B cell (primary cell): ENCODE results near the gene WDR54. TPM values are rescaled to one million over a fixed set of nuclear protein-coding genes. Genes with fewer than 3 reads are reported as not detected.

Experiments
- ATAC-seq: fragments of 200-7000 bp; cut with Tn5 transposase; one replicate; pipeline ENCODE4 v1.10.0; 2021; ENCODE audit warnings: low read depth, mild to moderate bottlenecking, moderate number of reproducible peaks, moderate library complexity
- CTCF ChIA-PET: fragments of 350-600 bp; sonication (Branson Sonifier 250); formaldehyde crosslinking; loops from one replicate; lab custom pipeline; 2021; ENCODE audit warnings: antibody characterized with exemption, inconsistent platforms; lab: Charles Lee
- POLR2A ChIA-PET: fragments of 350-600 bp; sonication (Branson Sonifier 250); formaldehyde crosslinking; loops from one replicate; lab custom pipeline; 2021; ENCODE audit warnings: antibody characterized with exemption; lab: Charles Lee
- DNase-seq: peaks from one replicate; pipeline ENCODE4 v3.0.0; 2013
- H2AFZ ChIP-seq: 2 replicates; pipeline ENCODE4 v1.6.1; 2012; ENCODE audit warnings: mild to moderate bottlenecking, low read depth, low read length; ENCODE audit not compliant: insufficient read depth, poor library complexity, severe bottlenecking
- H3K27ac ChIP-seq, 2 donors: 1 replicate in 1 of 2; 2 replicates in 1 of 2; pipeline ENCODE4 v1.5.1; 2012 to 2013; ENCODE audit warnings: low read length in 2 of 2, mild to moderate bottlenecking in 2 of 2, moderate library complexity in 1 of 2
- H3K27me3 ChIP-seq, 4 experiments: fragments of 200-600 bp in 1 of 4; sonication (generic) in 1 of 4; replicated peaks in 1 of 4; 1 replicate in 2 of 4; 2 replicates in 2 of 4; pipeline versions ENCODE4 v1.6.1 to v1.7.0; 2013 to 2016; ENCODE audit warnings: low read length in 3 of 4, mild to moderate bottlenecking in 2 of 4, mixed read lengths in 1 of 4, moderate library complexity in 1 of 4; ENCODE audit not compliant: insufficient read depth in 4 of 4, control insufficient read depth in 3 of 4; ENCODE audit errors: control extremely low read depth in 1 of 4
- H3K36me3 ChIP-seq, 2 experiments: replicated peaks in 1 of 2; 1 replicate in 1 of 2; 2 replicates in 1 of 2; pipeline versions ENCODE4 v1.6.1 to v1.7.1; 2013; ENCODE audit warnings: low read length in 1 of 2; ENCODE audit not compliant: insufficient read depth in 2 of 2, control insufficient read depth in 1 of 2; ENCODE audit errors: control extremely low read depth in 1 of 2, extremely low read depth in 1 of 2
- H3K4me1 ChIP-seq, 2 donors: fragments of 200-600 bp in 1 of 2; sonication (generic) in 1 of 2; 1 replicate in 1 of 2; 2 replicates in 1 of 2; pipeline versions ENCODE4 v1.5.1 to v1.6.1; 2013 to 2017; ENCODE audit warnings: low read length in 2 of 2; ENCODE audit not compliant: control insufficient read depth in 2 of 2, insufficient read depth in 2 of 2
- H3K4me2 ChIP-seq: replicated peaks from 2 replicates; pipeline ENCODE3; 2012; ENCODE audit warnings: mild to moderate bottlenecking, low read depth, low read length; ENCODE audit not compliant: poor library complexity, severe bottlenecking
- H3K4me3 ChIP-seq, 5 experiments: fragments of 200-600 bp in 1 of 5; sonication (generic) in 1 of 5; 1 replicate in 3 of 5; 2 replicates in 2 of 5; pipeline versions ENCODE4 v1.5.1 to v1.7.0; 2011 to 2016; ENCODE audit warnings: low read length in 4 of 5, mild to moderate bottlenecking in 4 of 5, low read depth in 2 of 5, control low read depth in 1 of 5, moderate library complexity in 1 of 5; ENCODE audit not compliant: insufficient read depth in 1 of 5; ENCODE audit errors: control extremely low read depth in 1 of 5, extremely low read depth in 1 of 5
- H3K79me2 ChIP-seq: fragments of 200-600 bp; sonication (generic); one replicate; pipeline ENCODE4 v1.6.0; 2016; ENCODE audit warnings: low read length; ENCODE audit not compliant: control insufficient read depth, insufficient read depth
- H3K9ac ChIP-seq: fragments of 200-600 bp; sonication (generic); 2 replicates; pipeline ENCODE4 v1.6.1; 2017; ENCODE audit warnings: mild to moderate bottlenecking, low read length, moderate library complexity
- H3K9me3 ChIP-seq, 3 donors: one replicate each; pipeline versions ENCODE4 v1.6.1 to v1.7.1; 2013; ENCODE audit warnings: low read length in 2 of 3; ENCODE audit not compliant: control insufficient read depth in 2 of 3, insufficient read depth in 1 of 3; ENCODE audit errors: control extremely low read depth in 1 of 3
- H4K20me1 ChIP-seq: 2 replicates; pipeline ENCODE4 v1.6.0; 2012; ENCODE audit warnings: mild to moderate bottlenecking, low read length; ENCODE audit not compliant: insufficient read depth, control insufficient read depth, poor library complexity, severe bottlenecking
- H3K27ac Mint-ChIP-seq: one replicate; pipeline ENCODE4 v1.8.0; 2021; ENCODE audit warnings: mixed read lengths
- H3K27me3 Mint-ChIP-seq: one replicate; pipeline ENCODE4 v1.8.0; 2021; ENCODE audit warnings: mixed read lengths
- H3K4me1 Mint-ChIP-seq: one replicate; pipeline ENCODE4 v1.8.0; 2021; ENCODE audit warnings: mixed read lengths
- H3K4me3 Mint-ChIP-seq: one replicate; pipeline ENCODE4 v1.8.0; 2021; ENCODE audit warnings: mixed read lengths
- H3K9me3 Mint-ChIP-seq: one replicate; pipeline ENCODE4 v1.8.0; 2022; ENCODE audit warnings: mixed read lengths; ENCODE audit not compliant: insufficient read depth
- CTCF ChIP-seq: fragments of 200-600 bp; IDR thresholded peaks from one replicate; pipeline ENCODE4 v1.8.0; 2022; ENCODE audit warnings: antibody characterized with exemption, mild to moderate bottlenecking
- EZH2 ChIP-seq: IDR thresholded peaks from 2 replicates; pipeline ENCODE4 v1.6.1; 2012; ENCODE audit warnings: borderline replicate concordance, low read depth, mild to moderate bottlenecking, moderate library complexity, low read length; ENCODE audit not compliant: insufficient read depth, poor library complexity, severe bottlenecking
- WGBS: methylation state at CpG from one replicate; pipeline ENCODE4 v1.1.5; 2013; ENCODE audit warnings: missing lambda C conversion rate; ENCODE audit not compliant: insufficient coverage; 5-methylcytosine and 5-hydroxymethylcytosine counted together
- intact Hi-C: fragments of 100-400 bp; cut with micrococcal nuclease; formaldehyde crosslinking; loops from one replicate; pipeline ENCODE4 v1.10.0; 2022
- polyA plus RNA-seq: library from polyadenylated mRNA; depleted of rRNA; stranded (reverse); fragments of >200 nt; gene quantifications from 2 replicates; pipeline ENCODE4 v1.2.3, GENCODE V29; 2012
- total RNA-seq, 2 donors: library from RNA; stranded (reverse); fragments of 120-200 nt in 1 of 2; gene quantifications; 1 replicate in 1 of 2; 2 replicates in 1 of 2; pipeline versions ENCODE4 v1.2.3 to v1.2.4, GENCODE V29; 2013 to 2022

The WDR54 gene
- total and polyA plus RNA-seq, 2 donors (not counting 1 experiment from before 2014, with no cell fraction given), result 42.2 to 52.8 TPM

DNA sequence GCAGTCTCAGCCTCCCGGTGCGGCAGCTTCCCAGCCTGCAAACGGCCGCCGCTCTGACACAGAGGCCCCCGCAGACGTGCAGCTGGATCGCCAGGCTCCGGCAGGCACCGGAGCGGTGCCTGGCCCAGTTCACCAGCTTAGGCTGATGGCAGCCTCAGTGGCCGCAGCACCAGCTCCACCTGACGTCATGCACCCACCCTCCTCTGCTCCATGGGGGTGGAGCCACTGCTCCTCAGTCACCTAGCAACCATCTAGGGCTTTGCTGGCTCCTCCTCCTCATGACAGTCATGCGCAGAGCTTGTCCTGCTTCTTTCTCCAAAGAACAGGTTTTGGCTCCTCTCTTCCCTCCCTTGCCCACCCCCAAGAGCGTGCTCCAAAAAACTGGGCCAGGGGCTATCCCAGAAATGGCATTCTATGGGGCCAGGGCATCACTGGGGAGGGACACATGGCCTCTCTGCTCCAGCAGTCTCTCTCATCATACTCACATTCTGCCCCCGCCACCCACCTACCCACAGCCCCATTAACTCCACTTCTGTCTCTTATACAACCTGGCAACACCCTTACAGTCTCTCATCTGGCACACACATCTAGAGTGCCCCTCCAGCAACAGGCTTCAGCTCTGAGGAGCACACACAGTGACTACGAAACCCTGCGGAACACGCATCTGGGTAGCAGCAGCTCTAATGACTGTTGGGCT, 46.9 kb upstream of the WDR54 start:
- ATAC-seq (no peak), DNase-seq (no peak)
- no peak overlapping the region for H3K27ac ChIP-seq
- Mint-ChIP-seq H3K9me3 (no peaks in the 10 kb centered on the region), H3K4me1 (peaks cover 3% of the 10 kb centered on the region), H3K27ac (no peak overlapping the region), H3K4me3 (no peak overlapping the region), H3K27me3 (no peaks in the 10 kb centered on the region)
- POLR2A ChIA-PET, result no interaction called here
- WGBS, result 96% methylated on average over 19 of the region's 19 CpGs
- intact Hi-C loops, result no loop called here
- peaks cover 7% of the 10 kb centered on the region for H3K79me2 ChIP-seq
- no peak overlapping the region for H3K4me3 ChIP-seq
- no peaks in the 10 kb centered on the region for H3K27me3 ChIP-seq
- no peaks in the 10 kb centered on the region for H3K9me3 ChIP-seq
- CTCF ChIA-PET, result interaction anchor here (1.3 to 3.4 kb wide), 2 partner anchors 40 to 158 kb away, joined by 3 to 10 read pairs; no protein-coding TSS in a partner anchor
- H3K4me2 ChIP-seq, result no peak overlapping the region
- peaks cover 0 to under 1% of the 10 kb centered on the region in 2 donors for H3K4me1 ChIP-seq
- no peak overlapping the region for H3K9ac ChIP-seq
- H3K36me3 ChIP-seq, result peaks cover 3 to 59% of the 10 kb centered on the region in 2 experiments
- no peak for TF ChIP-seq EZH2
- no peak for TF ChIP-seq CTCF
- H4K20me1 ChIP-seq, result peaks cover 41% of the 10 kb centered on the region
- H2AFZ ChIP-seq, result no peak overlapping the region

DNA sequence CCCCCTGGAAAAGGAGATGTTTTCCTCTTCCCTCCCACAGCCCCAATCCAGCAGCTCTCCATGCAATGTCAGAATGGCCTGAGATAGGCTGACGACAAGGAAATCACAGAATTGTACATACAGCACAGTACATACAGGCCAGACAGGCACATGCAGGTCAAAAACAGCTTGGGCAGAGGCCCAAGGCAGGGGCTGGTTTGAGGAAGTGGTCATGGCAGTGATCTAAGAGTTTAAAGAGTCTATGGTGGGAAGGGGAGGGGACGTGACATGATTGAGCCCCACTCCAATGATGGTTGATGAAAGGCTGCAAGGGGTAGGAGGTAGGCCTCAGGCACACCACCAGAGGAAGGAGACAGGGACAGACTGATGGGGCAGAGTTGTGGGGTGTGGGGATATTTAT, 45.7 kb upstream of the WDR54 start:
- Mint-ChIP-seq H3K4me3 (no peak overlapping the region), H3K27me3 (no peaks in the 10 kb centered on the region), H3K4me1 (peaks cover 14% of the 10 kb centered on the region), H3K27ac (no peak overlapping the region), H3K9me3 (no peaks in the 10 kb centered on the region)
- Histone ChIP-seq H3K9ac (no peak overlapping the region), H3K9me3 (no peaks in the 10 kb centered on the region), H3K27ac (no peak overlapping the region), H3K79me2 (peaks cover 19% of the 10 kb centered on the region), H3K4me3 (no peak overlapping the region), H3K27me3 (no peaks in the 10 kb centered on the region), H4K20me1 (peaks cover 53% of the 10 kb centered on the region), H2AFZ (no peak overlapping the region), H3K4me2 (no peak overlapping the region), H3K4me1 (peaks cover 10 to 13% of the 10 kb centered on the region in 2 donors), H3K36me3 (peaks cover 3 to 47% of the 10 kb centered on the region in 2 experiments)
- ChIA-PET CTCF (interaction anchor here (3.4 kb wide), 1 partner anchor 41 kb away, joined by 10 read pairs; no protein-coding TSS in a partner anchor), POLR2A (no interaction called here)
- intact Hi-C loops, result no loop called here
- WGBS, result 69% methylated on average over 1 of the region's 2 CpGs
- DNase-seq (no peak), ATAC-seq (no peak)
- no peak for TF ChIP-seq CTCF
- TF ChIP-seq EZH2, result no peak
